ENCODE data around the gene STK10. TPM values are rescaled to one million over a fixed set of nuclear protein-coding genes. Genes with fewer than 3 reads are reported as not detected.

Gene STK10
- total and polyA plus RNA-seq, 12 donors: 5.5 to 39.1 (median 19.0) TPM

GRCh38 chr5:172137046-172137445 is 51.0 kb downstream of the STK10 start:
- Histone ChIP-seq H3K9me3 (replicated peaks in 1 of 3) (no peaks in the 10 kb centered on the region), H3K4me3 (no peak overlapping the region), H3K27ac (no peak overlapping the region), H3K27me3 (no peaks in the 10 kb centered on the region), H3K4me1 (replicated peaks in 1 of 2) (no peaks in the 10 kb centered on the region), H3K36me3 (replicated peaks in 1 of 2) (no peaks in the 10 kb centered on the region)
- TF ChIP-seq CTCF (IDR thresholded peaks at IDR 0.05): no peak
- no peak for TF ChIP-seq POLR2A (IDR thresholded peaks at IDR 0.05)
- intact Hi-C loops (cut with DNase I): no loop called here
- 86 to 97% (median 89%) methylated on average over 3 of the region's 3 CpGs for WGBS, 4 donors
- no peak for DNase-seq

GRCh38 chr5:172133359-172134029 is 54.5 kb downstream of the STK10 start:
- no peaks in the 10 kb centered on the region for H3K9me3 ChIP-seq (replicated peaks in 1 of 3)
- H3K4me1 ChIP-seq (replicated peaks in 1 of 2): no peaks in the 10 kb centered on the region
- no peak overlapping the region for H3K4me3 ChIP-seq
- peak overlapping the region in 2 of 5 donors; percentile 13 to 79 for H3K27ac ChIP-seq
- H3K36me3 ChIP-seq (replicated peaks in 1 of 2): no peaks in the 10 kb centered on the region
- H3K27me3 ChIP-seq: no peaks in the 10 kb centered on the region
- 61 to 76% (median 71%) methylated on average over 10 of the region's 10 CpGs for WGBS, 4 donors
- no peak for TF ChIP-seq POLR2A (IDR thresholded peaks at IDR 0.05)
- TF ChIP-seq CTCF (IDR thresholded peaks at IDR 0.05): no peak
- DNase-seq: peak; percentile 48 to 84 (median 75)
- intact Hi-C loops (cut with DNase I): no loop called here

- H3K9me3 ChIP-seq (replicated peaks in 1 of 3): no peaks in the 10 kb centered on the region
- H3K27me3 ChIP-seq: no peaks in the 10 kb centered on the region
- DNase-seq: no peak
- TF ChIP-seq POLR2A (IDR thresholded peaks at IDR 0.05): no peak
- TF ChIP-seq CTCF (IDR thresholded peaks at IDR 0.05): no peak
- intact Hi-C loops (cut with DNase I): no loop called here
- H3K4me3 ChIP-seq: no peak overlapping the region
- H3K36me3 ChIP-seq (replicated peaks in 1 of 2): no peaks in the 10 kb centered on the region
- no peaks in the 10 kb centered on the region for H3K4me1 ChIP-seq (replicated peaks in 1 of 2)
- peak overlapping the region in 3 of 5 donors; percentile 10 to 44 (median 28) for H3K27ac ChIP-seq
- 94 to 100% (median 96%) methylated on average over 2 of the region's 2 CpGs for whole genome bisulfite sequencing, 4 donors
These were observed 56.3 kb downstream of the STK10 start for GRCh38 chr5:172131690-172132089.

- Histone ChIP-seq H3K36me3 (replicated peaks in 1 of 2) (peaks cover 0 to 5% of the 10 kb centered on the region in 2 donors), H3K9me3 (replicated peaks in 1 of 3) (no peaks in the 10 kb centered on the region), H3K4me1 (replicated peaks in 1 of 2) (no peaks in the 10 kb centered on the region), H3K4me3 (no peak overlapping the region), H3K27me3 (no peaks in the 10 kb centered on the region), H3K27ac (peak overlapping the region in 1 of 5 donors; percentile 61)
- no peak for DNase-seq
- intact Hi-C loops (cut with DNase I): no loop called here
- no peak for TF ChIP-seq POLR2A (IDR thresholded peaks at IDR 0.05)
- TF ChIP-seq CTCF (IDR thresholded peaks at IDR 0.05): no peak
- WGBS, 4 donors: 62 to 83% (median 74%) methylated on average over 10 of the region's 10 CpGs
These were observed 58.6 kb downstream of the STK10 start for GRCh38 chr5:172129256-172129910.
